Activated CD4-positive, CD25-positive, alpha-beta regulatory T cell treated with anti-CD3 and anti-CD28 coated beads, Interleukin-2, amount 50 U/mL, for 72 hours (primary cell): ENCODE results near the gene PDLIM1.
A peak's percentile ranks its signal among the peaks of the same experiment; 100 is the strongest.
"Not testable (repeated sequence)": the region's sequence is repeated elsewhere in the genome, so short reads cannot be mapped to it uniquely, and the experiment has no call there.

ENCODE experiments used
- DNase-seq: peaks from one replicate; pipeline ENCODE4 v3.0.0; 2021

Gene PDLIM1

DNA sequence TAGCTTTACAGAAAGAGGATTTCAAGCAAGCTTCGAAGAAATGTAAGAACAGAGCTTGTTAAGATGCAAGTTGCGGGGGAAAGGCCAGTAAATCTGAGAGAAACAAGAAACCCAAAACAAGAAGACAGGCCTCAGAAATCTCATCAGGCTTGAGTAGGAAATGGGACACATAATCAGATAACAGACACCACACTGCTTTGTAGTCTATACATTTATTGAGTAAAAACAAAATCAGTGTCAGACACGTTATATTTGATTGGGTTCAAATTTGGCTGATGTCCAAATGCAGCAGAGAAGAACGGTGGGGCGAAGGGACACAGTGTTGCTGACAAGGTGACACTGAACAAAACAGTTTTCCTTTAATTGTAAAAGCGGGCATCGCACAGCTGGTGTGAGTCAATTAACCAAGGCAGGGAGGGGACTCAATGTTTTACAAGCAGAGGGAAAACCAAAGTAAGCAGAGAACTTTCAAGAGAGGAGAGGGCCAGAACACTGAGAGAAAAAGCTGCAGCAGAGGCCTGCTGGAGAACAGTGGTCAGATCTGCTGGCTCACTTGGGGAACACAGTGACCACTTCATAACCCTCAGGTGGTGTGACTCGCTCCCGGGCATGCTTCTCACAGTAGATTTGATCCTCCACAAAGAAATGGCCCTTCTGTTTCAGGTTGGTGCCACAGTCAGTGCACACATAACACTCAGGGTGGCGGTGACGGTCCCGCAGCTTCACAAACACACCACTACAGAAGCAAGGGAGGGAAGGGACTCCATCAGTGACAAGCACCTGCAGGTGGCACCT lies 53.2 kb downstream of the PDLIM1 start:
- no peak for DNase-seq

DNA sequence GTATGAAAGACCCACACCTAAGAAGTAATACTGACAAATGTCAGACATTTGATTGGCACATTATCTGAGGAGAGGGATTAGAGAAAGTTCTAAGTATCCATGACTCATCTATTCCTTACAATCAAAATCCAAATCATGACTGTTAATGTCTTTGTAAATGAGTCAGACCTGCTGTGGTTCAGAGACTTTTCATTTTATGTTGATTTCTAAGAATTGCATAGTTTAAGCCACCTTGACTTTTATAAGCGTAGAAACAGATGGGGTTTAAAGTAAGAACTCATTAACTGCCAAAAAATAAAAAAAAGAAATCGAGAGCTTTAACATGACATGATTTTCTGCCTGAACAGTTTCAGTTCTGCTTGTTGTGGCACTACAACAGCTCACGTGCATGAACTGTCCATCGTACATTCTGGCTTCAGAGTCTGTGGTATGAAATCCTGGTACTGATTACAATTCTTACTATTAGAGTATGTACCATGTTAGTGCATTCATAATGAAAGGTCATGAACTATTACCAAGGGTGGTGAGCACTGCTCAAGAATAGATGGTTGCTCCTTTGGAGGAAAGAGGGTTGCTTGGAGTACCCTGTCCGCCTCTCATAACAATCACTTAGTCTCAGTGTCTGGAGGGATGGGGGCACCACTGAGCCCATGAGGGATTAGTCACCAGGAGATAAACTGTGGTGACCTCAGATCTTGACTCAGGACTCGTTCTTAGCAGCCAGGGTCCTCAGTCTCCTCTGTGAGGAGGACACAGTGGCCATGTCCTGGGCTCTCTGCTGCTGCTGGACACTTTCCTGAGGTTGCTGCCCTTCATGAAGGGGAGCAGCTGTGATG lies 54.5 kb downstream of the PDLIM1 start:
- DNase-seq = no peak

DNA sequence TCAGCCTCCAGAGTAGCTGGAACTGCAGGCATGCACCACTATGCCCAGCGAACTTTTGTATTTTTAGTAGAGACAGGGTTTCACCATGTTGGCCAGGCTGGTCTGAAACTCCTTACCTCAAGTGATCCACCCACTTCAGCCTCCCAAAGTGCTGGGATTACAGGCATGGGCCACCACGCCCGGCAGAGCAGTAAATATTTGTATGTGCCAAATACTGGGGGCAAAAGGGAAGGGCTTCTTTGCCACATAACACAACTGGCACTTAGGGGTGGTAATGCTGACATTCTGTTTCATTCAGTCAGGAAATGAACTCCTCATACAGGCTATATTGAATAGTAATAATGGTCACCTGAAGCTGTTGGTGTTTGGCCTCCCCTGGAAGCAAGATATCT lies 55.1 kb downstream of the PDLIM1 start:
- no peak for DNase-seq

DNA sequence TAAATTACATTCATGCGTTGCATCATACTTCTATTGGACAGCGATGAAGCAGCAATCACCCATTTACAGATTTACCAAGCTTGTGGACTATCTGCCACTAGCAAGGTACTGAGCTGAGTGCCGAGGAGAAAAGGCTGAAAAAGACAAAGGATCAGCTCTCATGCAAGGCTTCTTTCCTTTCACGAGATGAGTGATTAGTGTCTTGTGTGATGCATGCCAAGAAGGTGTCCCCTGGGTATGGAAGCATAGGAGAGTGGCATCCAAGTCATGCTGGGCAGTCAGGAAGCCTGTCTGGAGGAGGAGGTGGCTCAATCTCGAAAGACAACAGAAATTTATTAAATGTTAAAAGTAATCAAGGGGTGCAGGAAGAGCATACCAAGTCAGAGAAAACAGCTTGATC lies 55.9 kb downstream of the PDLIM1 start:
- no peak for DNase-seq

DNA sequence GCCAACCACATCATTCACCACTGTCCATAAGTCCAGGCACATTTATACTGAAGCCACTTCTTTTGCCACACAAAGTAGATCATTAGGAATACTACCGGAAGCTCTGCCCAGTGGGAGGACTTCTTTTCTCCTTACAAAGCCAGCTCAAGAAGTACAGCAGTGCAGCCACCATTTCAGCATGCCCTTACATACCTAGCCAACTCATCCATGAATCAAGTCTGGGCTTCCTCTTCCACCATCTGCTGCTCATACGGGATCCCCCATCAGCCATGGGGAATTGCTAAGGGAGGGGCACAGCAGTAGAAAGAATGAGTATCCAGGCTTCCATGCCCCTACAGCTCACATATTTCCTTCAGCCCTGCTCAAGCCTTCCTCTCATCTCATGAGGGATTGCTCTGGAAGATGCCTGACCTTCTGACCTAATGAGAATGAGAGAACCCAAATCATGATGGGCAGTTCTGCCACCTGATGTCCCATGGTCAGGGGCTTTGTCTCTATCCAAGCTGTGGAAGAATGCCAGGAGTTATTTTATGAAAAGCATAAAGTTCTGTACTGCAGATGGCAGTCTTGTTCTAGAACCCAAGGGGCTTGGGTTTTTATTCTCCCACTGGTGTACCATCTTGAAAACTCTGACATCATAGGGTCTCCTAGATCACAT lies 57.3 kb downstream of the PDLIM1 start:
- DNase-seq = no peak

DNA sequence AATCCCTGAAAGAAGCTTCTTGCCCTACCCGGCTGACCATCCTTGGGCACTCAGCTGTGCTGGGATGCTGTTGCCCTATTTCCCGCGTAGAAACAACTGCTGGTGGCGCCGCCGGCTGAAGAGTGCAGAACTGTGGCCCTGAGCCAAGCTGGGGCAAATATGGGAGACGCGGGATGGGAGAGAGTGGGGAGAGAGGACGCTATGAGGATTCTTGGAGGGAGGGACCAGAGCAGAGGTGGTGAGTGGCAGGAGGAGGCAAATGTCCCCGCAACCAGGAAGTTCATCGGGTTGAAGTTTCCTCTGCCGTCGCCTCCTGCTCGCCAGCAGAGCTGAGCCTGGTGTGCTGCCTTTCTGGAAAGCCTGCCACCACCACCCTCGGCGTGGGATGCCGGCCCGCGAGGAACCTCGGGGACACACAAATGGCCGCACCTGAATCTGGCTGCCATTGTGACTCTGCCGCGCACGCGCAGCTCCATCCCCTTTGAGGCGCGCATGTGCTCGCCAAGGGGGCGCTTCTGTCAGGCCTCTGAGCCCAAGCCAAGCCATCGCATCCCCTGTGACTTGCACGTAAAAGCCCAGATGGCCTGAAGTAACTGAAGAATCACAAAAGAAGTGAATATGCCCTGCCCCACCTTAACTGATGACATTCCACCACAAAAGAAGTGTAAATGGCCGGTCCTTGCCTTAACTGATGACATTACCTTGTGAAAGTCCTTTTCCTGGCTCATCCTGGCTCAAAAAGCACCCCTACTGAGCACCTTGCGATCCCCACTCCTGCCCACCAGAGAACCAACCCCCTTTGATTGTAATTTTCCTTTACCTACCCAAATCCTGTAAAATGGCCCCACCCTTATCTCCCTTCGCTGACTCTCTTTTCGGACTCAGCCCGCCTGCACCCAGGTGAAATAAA lies 59.9 kb downstream of the PDLIM1 start:
- DNase-seq = peak; percentile 54

DNA sequence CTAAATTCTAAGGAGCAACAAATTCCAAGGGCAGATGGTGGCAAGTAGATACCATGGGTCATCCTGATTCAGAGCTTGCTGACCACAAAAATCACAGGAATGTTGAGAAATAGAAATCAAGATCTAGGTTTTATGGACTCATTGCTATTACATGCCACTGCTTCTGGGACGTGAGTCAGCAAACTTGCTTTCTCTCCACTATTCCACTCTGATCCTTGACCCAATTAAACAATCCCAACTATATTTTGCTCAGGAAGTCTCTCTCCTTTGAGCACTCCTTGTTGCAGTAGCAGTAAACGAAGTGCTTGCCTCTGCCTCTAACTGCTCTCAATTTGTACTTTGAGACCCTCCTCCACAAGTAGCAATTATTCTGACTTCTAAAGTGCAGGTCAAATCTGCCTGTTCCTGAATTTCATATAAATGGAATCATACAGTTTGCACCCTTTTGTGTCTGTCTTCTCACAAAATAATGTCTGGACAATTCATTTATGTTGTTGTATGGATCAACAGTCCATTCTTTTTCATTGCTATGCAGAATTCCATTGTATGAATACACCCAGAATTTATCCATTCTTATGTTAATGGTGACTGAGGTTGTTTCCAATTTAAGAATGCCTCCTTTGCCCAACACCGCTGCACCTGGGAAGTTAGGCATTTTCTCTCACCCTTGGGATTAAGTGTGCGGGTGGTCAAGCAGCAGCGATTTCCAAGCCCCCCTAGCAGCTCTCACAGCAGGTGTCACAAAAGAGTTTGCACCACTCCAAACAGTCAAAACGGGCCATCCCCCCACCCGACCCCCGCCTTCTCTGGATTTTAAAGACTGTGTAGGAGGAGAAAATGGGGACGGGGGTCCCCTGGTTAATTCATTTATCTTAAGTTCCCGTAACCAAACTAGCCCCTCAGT lies 60.8 kb downstream of the PDLIM1 start:
- DNase-seq = no peak

DNA sequence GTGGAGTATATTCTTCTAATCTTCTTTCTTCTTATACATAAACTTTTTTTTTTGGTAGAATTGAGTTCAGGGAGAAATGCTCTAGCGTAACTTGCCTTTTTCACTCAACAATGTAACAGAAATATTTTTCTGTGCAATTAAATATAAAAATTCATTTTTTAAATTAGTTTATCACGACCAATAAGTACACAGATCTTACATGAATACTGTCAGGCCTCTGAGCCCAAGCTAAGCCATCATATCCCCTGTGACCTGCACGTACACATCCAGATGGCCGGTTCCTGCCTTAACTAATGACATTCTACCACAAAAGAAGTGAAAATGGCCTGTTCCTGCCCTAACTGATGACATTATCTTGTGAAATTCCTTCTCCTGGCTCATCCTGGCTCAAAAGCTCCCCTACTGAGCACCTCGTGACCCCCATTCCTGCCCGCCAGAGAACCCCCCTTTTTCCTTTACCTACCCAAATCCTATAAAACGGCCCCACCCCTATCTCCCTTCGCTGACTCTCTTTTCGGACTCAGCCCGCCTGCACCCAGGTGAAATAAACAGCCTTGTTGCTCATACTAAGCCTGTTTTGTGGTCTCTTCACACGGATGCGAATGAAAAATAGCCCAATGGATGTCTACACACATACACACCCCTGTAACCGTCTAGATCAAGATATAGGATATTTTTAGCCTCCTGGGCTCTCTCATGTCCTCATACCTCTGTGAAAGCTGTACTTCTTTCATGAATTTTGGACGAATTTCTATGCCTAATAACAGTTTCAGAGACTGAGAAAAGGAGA lies 61.7 kb downstream of the PDLIM1 start:
- DNase-seq = not testable (repeated sequence)

DNA sequence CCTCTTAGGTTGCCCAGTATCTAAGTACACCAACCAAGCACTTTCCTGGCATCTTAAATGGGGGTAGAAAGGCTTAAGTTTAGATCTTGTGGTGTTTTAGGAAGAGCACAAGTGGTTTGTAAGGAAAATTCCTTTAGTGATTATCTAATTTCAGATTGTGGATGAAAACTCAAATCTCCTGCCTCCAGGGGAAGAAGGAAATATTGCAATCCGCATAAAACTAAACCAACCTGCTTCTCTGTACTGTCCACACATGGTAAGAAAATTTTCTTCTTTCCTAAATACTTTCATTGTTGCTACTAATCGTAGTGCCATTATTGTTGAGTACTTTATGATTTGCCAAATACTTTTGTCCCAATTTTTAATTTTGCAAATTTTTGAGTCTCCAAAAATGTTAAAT lies 65.7 kb downstream of the PDLIM1 start:
- no peak for DNase-seq

DNA sequence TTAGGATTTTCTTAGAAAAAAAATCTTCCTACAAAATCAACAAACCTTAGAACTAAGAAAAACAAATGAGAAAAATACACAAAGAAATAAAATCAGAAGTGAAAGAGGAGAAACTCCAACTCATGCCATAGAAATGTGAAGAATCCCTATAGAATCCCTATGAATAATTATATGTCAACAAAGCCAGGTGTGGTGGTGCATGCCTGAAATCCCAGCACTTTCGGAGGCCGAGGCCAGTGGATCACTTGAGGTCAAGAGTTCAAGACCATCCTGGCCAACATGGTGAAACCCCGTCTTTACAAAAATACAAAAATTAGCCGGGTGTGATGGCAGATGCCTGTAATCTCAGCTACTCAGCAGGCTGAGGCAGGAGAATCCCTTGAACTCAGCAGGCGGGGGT lies 69.7 kb downstream of the PDLIM1 start:
- DNase-seq = no peak

DNA sequence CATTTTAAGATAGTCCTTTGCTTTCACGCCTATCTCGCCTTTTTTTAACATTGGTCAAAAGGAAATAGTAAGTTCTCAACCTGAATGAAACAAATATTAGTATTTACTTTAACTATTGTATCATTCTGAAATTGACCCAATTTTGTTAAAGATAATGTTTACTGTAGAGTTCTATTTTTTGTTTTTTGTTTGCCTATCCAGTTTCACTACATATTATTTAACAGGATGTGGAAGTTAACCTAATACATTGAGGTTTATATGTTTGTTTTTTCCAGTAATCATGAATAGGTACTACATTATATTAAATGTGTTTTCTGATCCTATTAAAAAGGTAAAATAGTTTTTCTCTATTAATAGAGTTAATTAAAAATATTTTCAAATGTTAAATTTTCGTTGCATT lies 70.3 kb downstream of the PDLIM1 start:
- DNase-seq = no peak

DNA sequence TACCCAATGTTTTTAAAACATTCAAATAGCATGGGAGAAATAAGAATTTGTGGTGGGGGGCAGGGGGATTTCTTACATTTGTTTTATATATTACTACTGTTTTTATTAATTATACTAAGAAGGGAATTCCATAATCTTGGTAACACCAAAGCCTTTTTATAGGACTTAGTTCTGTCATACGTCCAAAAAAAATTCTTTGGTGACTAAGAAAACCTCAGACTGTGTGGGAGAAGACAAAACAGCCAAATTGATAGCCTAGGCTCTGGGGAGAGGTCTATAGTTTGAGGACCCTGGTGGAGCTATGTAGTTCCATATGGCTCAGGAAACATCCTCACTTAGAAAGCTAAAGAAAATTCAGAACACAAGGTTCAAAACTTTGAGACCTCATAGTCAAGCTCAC lies 73.3 kb downstream of the PDLIM1 start:
- DNase-seq = no peak

DNA sequence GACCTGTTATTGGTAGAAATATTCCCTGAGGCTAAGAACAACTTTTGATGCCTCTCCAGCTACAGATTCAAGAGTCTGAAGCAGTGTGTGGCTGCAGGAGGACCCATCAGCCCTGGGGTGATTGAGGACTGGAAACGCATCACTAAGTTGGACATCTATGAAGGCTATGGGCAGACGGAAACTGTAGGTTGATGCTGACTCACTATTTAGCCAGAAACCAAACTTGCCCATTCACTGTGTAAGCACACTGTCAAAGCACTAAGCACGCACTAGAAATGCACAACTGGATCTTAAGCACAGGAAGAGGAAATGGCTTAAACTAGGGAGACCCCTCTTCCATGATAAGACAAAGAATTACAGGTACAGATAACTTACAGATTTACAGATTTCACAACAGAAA lies 76.0 kb downstream of the PDLIM1 start:
- DNase-seq = no peak

DNA sequence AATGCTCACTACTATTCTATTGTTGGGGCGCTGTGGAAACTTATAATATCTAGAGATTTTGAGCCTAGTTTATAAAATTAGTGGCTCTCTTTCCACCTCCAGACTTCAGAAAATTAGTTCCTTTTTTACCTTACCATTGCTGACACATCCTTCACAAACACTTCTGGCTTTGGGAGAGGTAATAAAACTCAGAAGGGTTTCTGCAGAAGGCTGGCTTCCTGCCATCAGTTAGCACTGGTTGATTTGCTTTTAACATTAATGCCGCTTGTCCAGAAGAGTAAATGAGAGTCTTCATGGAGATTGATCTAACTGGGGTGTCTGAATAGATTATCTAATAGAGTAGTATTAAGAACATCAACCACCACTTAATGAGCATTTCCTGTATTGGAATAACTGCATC lies 76.4 kb downstream of the PDLIM1 start:
- DNase-seq = no peak

DNA sequence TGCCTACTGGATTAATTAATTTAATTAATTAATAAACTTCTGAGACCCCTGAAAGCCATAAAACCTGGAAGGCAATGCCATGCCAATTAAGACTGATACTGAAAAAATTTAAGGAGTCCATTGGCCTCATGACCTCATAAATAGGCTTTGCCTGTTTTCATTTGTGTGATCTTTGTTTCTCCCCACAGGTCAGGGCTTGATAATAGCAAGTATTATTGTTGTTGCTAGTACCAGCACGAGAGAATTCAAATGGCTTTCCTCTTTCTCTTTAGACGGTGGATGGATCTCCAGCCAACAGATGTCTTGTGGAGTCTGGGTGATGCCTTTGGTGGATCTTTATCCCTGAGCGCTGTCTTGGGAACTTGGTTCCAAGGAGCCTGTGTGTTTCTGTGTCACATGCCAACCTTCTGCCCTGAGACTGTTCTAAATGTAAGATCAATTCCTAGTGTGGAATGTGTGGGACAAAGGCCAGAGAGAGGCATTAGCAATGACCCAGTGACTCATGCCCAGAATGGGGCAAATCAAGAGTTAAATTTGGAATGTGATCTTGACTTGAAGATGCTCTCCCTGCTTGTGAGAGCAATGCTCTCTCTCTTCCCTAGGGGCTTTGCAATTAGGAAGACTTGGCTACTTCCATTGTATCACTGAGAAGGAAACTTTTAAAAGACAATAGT lies 79.1 kb downstream of the PDLIM1 start:
- no peak for DNase-seq

DNA sequence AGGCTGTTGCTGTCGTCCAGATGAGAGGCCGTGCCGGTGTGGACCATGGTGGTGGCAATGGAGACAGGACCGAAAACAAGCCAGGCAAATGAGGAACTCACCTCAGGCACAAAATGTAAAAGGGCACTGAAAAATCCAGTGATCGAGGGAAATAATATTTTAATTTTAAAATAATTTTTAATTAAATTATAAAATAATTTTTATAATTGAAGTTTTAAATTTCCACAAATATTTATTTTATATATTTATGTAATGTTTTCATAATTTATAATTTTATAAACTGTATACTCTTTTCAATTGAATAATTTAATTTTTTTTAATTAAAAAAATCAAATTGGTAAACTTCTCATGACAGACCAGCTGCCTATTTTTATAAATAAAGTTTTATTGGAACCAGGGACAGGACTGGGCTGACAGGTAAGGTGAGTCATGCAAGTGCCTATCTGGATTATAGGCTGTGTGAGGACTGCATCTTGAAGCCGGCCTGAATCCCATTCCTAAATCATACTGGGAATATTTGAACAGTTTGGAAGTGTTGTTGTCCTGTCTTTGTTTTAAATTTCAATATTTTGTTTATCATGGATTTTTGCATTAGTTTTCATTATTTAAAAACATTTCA lies 81.2 kb downstream of the PDLIM1 start:
- no peak for DNase-seq

DNA sequence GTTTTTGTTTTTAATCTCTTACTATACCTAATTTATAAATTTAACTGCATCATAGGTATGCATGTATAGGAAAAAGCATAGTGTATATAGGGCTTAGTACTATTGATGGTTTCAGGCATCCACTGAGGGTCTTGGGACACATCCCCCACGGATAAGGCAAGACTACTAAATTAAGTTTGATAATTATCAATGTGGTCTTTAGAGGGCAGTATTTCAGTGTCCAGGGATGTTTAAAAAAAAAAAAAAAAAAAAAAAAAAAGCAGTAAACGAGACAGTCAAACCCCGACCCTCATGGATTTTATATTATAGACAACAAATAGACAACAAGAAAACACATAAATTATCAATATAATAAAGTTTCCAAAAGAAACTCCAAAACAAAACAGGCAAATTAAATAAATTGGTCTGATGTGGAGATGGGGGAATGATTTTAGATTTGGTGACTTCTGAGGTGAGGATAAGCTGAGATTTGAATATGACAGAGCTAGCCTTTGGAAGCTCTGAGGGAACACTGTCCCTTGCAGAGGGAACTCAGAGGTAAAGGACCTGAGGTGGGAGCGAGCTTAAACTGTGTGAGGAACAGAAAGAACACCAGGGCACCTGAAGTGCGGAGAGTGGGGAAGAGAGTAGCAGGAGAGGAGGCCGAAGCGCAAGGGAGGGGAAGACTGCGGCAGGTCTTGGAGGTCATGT lies 82.0 kb downstream of the PDLIM1 start:
- no peak for DNase-seq

DNA sequence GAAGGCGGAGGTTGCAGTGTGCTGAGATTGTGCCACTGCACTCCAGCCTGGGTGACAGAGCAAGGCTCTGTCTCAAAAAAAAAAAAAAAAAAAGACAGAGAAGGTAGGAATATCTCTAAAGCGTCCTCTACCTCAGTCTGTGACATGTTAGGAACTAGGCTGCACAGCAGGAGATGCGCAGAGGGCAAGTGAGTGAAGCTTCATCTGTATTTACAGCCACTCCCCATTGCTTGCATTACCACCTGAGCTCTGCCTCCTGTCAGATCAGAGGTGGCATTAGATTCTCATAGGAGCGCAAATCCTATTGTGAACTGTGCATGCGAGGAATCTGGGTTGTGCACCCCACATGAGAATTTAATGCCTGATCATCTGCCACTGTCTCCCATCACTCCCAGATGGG lies 87.9 kb downstream of the PDLIM1 start:
- DNase-seq = not testable (repeated sequence)

DNA sequence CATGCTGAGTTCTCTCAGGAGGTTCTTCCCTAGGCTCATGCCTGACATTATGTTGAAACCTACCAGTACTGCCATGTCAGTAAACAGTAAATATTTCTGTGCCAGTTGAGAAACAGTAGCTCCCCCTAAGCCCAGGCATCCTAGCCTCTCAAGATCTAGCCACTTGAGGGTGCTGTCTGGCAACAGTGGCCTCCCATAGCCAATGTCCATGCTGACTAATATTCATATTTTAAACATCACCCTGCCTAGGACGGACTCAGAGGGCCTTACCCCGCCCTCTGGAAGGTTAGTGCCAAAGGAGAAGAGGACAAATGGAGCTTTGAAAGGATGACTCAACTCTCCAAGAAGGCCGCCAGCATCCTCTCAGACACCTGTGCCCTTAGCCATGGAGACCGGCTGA lies 89.1 kb downstream of the PDLIM1 start:
- no peak for DNase-seq
